T47D (cell line): ENCODE measurements around the gene SRGAP1.
"Not testable (repeated sequence)": the region's sequence is repeated elsewhere in the genome, so short reads cannot be mapped to it uniquely, and the experiment has no call there.

Experiments
- DNase-seq, 2 experiments: peaks; one replicate each; pipeline versions ENCODE4 v3.0.0 to v3.0.0-alpha.2; 2011 to 2012; ENCODE audit warnings: low read depth in 1 of 2, low spot score in 1 of 2
- JUND ChIP-seq: IDR thresholded peaks from 2 replicates; pipeline ENCODE4 v1.6.1; 2012; ENCODE audit warnings: low read depth
- in situ Hi-C: cut with HindIII; loops from 2 replicates; pipeline ENCODE4 v1.10.0; 2016; ENCODE audit warnings: low sequenced_read_pairs, low pct_unique_long_range_greater_than_20kb

SRGAP1 gene

DNA sequence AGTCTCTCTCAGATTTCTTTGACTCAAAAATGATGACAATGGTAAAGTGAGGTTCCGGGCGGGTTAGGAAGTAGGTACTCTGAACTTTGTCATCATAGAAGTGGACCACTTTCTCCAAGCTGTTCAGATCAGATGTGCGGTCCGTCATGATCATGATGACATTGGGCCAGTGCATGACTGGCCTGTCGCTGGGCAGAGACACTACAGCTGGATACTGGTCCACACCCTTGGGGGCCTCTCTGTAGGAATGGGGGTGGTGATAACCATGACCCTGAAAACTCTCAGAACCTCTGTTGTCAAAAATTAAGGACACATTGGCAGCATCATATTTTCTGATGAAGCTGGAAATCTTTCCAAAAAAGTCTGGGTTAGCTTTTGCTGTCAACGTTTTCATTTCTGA, 349.4 kb downstream of the SRGAP1 start:
- no peak for DNase-seq
- TF ChIP-seq JUND = no peak
- in situ Hi-C loops = no loop called here

- in situ Hi-C loops = no loop called here
- TF ChIP-seq JUND = no peak
- no peak for DNase-seq
These were observed 350.0 kb downstream of the SRGAP1 start for GRCh38 chr12:64194333-64195149.

DNA sequence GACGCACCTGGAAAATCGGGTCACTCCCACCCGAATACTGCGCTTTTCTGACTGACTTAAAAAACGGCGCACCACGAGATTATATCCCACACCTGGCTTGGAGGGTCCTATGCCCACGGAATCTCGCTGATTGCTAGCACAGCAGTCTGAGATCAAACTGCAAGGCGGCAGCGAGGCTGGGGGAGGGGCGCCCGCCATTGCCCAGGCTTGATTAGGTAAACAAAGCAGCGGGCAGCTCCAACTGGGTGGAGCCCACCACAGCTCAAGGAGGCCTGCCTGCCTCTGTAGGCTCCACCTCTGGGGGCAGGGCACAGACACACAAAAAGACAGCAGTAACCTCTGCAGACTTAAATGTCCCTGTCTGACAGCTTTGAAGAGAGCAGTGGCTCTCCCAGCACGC, 351.3 kb downstream of the SRGAP1 start:
- DNase-seq, in situ Hi-C loops: not testable (repeated sequence)

GRCh38 chr12:64203036-64203435, 358.5 kb downstream of the SRGAP1 start:
- TF ChIP-seq JUND = no peak
- in situ Hi-C loops = no loop called here
- DNase-seq = no peak

- no peak for TF ChIP-seq JUND
- in situ Hi-C loops = no loop called here
- no peak for DNase-seq
These were observed 359.3 kb downstream of the SRGAP1 start for GRCh38 chr12:64203775-64204174.

DNA sequence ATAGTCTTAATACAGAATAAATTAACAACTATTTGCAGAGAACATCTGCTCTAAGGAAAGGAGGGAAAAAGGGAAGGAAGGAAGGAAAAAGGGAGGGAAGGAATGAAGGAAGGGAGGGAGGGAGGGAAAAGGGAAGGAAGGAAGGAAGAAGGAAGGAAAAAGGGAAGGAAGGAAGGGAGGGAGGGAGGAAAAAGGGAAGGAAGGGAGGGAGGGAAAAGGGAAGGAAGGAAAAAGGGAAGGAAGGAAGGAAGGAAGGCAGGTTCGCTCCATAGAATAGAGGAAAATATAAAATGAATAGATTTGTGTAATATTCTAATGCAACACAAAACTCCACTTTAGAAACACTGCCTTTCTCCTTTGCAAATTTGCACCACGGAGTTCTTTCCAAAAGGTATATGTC, 361.0 kb downstream of the SRGAP1 start:
- in situ Hi-C loops = no loop called here
- no peak for TF ChIP-seq JUND
- no peak for DNase-seq

DNA sequence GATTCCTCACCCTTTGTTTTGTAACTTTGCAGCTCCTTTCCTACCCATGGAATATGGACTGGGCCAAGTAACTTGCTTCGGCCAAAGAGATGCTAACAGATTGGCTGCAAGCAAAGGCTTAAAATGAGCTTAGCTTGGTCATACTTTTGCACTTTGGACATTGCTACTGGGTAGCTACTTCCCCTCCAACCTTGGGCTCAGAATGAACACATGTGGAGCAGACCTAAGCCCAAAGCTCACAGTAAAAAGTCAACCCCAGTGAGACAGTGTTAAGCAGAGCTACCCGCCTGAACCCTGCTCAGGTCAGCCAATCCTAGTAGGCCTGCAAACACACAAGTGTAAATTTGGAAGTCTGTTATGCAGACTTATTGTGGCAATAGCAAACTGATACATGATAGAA, 363.0 kb downstream of the SRGAP1 start:
- DNase-seq = no peak
- TF ChIP-seq JUND = no peak
- in situ Hi-C loops = no loop called here
